ENCODE measurements around the gene C15orf39.
"Not testable (repeated sequence)": the region's sequence is repeated elsewhere in the genome, so short reads cannot be mapped to it uniquely, and the experiment has no call there.

Gene C15orf39

DNA sequence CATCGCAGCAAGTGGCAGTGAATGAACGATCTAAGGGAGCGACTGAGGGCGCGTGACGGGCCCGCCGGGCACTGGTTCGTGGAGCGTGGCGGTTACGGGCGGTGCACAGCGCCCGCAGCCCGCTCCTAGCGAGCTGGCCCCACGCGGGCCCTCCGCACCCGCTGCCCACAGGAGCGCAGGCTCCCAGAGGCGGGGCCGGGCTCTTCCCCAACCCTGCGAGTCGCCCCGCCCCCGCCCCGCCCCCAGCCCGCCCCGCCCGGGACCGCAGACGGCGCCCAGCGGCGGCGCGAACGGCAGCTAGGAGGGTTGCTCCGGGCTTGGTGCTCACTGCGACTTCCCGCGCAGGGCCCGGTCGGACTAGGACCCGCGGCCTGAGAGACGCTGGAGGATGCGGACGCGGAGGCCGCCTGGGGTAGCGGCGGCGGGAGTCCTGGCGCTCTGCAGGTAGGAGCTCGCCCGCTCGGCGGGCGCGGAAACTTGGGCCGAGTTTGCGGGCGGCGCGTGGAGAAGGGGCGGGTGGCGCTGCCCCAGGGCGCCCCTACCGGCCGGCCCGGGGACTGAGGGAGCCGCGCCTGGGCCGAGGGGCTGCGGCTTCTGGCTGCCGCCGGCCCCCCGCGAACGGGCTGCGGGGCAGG lies at the start of gene C15orf39:
Gene C15orf39 (plus strand): TSS at position 267 of the 635 bp plus-strand sequence. CDS start 4,167 bp downstream, outside the sequence.
- peak; percentile 2 for DNase-seq

DNA sequence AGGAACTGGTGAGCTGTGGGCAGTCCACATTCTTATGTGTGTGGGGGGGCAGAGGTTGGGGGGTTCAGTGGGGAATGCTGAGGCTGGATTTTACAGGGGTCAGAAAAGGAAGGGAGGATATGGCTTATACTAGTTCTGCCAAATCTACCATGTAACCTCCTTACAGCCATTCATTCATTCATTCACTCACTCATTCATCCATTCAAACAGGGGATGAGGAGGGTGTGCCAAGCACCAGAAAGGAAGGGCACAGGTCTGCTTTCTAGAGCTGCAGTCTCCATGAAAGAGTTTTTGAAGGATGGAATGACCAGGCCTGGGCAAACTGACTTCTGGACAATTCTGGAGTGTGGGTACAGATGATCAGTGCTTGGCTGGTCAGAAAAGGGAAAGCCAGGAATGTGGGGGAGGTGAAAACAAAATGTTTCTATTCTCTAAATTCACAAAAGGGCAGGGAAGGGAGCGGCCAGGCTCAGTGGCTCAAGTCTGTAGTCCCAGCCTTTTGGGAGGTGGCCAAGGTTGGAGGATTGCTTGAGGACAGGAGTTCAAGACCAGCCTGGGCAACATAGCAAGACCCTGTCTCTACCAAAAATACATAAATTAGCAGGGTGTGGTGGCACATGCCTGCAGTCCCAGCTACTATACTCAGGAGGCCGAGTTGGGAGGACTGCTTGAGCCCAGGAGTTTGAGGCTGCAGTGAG lies 49.2 kb upstream of the C15orf39 start:
- no peak for DNase-seq

DNA sequence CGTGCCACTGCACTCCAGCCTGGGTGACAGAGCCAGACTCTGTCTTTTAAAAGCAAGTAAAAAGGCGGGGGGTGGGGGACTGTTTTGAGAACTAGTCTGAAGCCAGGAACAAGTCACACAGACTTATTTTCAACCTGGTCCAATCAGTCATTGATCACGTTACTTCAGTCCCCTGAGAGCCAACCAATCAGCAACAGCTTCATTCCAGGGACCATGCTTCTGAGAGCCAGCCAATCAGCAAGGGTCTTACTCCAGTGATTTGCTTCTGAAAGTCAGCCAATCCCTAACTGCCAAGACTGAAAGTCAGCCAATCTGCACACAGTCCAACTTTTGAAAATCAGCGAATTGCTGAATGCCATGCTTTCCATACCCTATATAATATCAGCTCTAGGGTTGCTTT lies 48.6 kb upstream of the C15orf39 start:
- no peak for DNase-seq

DNA sequence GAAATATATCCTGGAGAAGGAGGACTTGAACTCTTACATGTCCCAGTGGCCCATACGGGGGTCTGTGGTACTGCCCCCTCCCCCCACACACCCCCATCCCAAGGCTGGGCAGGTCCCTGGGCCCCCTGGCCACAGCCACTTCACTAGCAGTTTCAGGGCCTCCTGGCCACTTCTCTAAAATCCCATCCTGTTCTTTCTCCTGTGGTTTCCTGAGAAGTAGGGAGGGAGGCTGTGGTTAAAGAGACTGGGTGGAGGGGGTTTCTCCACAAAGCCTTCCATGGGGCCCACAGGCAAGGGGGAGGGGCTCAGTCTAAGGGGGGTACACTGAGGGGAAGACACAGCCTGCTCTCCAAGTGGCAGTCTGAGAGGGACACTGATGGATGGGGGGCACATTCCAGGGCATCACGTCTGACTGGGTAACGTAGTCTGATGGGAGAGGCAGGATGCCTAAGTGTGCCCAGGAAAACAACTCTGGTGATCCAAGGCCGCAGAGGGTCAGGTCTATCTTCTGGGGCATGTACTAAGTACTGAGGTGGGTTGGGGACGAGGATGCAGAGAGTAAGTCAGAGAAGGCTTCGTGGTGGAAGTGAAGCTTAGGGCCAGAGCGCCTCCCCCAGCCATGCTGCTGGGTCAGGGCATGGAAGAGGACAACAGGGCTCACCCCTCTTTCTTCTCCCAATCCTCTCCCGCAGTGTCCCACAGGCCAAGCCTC lies 48.0 kb upstream of the C15orf39 start:
- DNase-seq: no peak

DNA sequence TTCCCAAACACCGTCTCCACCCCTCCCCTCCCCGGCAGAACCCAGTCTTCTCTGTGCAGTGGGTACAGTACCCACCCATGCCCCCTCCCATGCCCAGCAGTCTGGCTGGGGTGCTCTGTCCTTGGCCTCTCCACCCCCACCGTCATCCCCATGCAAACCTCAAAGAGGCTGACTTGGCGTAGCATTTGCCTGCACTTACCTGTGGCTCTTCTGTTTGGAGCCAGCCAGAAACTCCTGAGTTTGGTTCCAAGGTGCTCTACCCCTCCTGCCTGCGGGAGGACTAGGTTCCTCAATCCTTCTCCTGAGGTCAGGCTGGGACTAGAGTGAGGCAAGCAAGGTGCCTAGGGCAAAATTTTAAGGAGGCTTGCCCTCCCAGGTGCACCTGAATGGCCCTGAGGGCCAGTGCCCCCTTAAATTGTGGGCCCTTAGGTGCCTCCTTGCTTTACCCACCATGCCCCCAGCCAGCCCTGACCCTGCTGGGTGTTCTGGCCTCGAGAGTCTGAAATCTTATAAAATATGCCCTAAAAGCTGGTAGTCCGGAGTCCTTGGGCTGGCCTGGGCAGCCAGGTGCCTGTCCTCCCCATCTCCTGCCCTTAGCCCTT lies 47.1 kb upstream of the C15orf39 start:
- DNase-seq: no peak

DNA sequence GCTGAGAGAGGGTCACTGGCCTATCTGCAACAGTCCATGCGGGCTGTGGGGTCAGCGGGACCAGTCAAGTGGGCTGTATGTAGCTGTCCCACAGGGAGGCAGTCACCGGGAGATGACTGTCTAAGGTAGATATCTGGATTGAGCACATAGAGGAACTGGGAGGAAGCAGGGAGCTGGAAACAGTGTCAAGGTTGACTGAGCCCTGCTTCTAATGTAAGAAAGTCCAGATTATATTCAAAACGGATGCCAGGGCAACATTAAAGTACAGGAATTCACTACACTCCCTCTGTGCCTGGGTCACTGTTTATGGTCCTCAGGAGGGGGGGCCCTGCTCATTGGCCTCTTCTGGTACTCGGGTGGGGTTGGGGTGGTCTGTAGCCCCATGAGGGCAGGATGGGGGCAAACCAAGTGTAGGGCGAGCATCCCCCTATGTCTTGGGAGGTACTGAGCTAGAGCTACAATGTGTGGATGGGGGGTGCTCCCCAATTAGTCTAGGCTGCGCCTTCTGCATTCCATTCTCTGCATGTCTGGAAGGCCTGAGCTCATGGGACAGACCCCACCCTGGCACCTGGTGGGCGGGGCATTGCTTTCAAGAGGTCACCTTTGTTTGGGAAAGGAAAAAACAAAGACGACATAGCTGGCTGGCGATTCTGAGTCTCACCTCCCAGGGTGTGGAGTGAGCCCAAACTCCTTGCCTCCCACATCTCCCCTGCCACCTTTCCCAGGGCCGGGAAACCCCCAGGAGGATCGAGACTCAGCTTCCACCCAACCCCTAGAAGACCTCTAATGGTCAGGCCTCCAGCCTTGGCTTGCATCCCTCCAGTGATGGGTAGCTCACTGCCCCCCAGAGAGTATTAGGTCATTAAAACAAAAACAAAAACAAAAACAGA lies 45.1 kb upstream of the C15orf39 start:
- DNase-seq: no peak

DNA sequence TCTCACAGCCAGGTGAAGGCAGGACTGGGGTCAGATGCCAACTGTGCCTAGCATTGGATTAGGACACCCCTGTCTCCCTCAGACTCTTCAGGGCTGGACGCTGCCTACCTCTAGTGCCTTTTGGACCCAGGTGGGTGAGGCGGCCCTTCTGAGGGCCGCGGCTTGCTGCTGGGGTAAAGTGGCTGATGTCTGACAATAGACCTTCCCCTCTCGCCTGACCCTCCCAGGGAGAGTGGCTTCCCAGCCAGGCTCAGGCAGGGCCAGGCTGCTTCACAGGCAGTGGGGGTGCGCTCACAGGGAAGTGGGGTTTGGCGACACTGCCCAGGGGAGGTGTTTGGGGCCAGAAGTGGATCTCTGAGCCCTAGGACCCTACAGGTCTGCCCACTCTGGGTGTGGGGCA lies 43.3 kb upstream of the C15orf39 start:
- DNase-seq: no peak

DNA sequence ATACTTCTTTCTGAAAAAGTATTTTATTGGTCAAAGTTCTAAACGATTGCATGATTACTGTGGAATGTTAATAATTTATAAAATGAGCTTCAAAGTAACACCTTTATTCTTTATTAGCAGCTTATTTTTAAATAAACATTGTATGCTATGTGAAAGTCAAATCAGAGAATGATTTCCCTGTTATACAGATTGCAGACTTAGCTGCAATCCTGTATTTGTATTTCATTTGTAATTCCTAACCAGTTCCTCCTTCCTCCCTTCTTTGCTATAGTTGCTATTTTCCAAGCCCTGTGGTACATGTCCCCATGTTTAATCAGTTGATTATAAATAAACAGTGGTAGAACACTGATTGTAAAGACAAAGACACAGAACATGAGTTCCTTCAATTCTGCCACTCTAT lies 42.4 kb upstream of the C15orf39 start:
- DNase-seq: no peak

DNA sequence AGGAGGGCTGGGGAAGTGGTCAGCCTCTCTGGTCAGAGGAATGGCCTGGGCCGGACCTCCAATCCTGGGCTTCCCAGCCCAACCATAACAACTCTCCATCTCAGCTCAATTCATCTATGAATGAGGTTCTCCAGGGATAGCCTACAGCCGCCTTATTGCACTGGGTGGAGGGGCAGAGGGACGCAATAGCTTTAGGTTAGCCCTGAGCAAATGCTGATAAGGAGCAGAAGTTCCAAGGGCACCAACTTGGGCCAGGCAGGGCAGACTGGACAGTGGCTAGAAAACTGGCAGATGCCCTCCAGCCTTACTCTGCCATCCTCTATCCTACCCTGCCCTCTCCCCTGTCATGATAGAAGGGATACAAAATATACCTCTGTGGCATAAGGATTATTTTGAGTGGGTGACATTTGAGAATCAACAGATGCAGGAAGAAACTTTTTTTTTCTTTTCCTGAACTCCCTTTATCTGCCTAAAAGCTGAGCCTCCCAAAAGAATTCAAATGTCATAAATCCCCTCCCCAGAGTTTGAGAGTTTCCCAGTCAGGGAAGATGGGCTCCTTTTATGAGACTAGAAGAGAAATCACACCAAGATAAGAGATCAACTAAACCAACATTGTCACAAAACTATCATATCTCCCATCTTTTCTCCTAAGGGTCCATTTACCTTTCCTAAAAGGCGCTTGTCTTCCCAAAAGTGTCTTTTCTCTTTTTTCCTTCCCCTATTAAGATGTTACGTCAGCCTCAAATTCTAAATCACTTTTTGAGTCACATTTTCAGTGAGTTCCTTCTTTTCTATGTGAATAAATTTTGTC lies 40.4 kb upstream of the C15orf39 start:
- DNase-seq: no peak

DNA sequence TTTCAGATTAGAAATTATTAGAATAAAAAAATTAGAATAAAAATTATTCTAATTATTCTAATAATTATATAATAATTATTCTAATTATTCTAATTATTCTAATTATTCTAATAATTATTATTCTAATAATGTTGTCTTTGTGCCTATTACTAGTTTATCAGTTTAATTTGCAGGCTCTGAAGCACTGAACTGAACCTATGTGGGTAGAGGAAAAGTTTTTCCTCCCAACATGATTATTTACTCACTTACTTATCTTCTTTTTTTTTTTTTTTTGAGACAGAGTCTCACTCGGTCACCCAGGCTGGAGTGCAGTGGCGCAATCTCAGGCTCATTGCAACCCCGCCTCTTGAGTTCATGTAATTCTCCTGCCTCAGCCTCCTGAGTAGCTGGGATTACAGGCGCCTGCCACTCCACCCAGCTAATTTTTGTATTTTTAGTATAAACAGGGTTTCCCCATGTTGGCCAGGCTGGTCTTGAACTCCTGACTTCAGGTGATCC lies 39.7 kb upstream of the C15orf39 start:
- no peak for DNase-seq

DNA sequence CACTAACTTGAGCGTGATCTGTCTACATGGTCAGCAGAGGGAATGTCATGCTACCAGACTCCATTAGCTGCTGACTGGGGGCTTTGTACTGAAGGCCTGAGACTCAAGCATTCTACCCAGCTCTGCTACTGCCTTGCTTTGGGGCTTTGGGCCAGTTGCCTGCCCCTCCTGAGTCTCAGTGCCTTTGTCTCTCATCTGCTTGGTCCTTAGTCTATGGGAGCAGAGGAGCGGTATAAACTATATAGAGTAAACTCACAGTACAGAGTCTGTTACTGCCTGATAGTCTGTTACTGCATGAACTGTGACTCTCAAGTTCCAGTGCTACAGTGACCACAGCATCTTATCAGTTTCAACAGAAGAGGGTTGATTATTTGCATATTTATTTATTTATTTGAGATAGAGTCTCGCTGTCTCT lies 38.5 kb upstream of the C15orf39 start:
- no peak for DNase-seq

DNA sequence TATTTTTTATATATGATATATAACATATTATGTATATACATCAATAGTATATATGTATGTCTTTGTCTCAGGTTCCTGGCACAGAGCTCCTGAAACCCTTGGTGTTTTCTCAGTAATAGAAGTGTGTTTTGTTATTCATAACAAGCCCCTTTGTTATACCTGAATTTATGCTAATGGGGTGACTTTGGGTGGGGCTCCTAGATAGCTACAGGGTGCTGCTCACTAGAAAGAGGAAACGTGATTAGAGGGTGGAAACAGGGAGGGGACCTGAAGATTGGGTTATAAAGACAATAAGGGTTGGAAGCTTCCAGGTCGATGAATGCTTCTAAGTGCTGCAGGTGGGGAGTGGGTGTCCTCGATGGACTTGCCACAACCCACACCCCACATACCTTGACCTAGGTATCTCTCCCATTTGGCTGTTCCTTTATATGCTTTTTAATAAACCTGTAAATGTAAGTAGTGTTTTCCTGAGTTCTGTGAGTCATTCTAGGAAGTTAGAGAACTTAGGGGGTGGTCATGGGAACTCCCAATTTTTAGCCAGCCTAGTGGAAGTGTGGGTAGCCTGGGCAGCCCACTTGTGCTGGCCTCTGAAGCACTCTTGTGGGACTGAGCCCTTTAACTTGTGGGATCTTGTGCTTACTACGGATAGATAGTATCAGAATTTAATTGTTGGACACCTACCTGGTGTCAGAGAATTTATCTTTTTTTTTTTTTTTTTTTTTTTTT lies 36.9 kb upstream of the C15orf39 start:
- DNase-seq: no peak

DNA sequence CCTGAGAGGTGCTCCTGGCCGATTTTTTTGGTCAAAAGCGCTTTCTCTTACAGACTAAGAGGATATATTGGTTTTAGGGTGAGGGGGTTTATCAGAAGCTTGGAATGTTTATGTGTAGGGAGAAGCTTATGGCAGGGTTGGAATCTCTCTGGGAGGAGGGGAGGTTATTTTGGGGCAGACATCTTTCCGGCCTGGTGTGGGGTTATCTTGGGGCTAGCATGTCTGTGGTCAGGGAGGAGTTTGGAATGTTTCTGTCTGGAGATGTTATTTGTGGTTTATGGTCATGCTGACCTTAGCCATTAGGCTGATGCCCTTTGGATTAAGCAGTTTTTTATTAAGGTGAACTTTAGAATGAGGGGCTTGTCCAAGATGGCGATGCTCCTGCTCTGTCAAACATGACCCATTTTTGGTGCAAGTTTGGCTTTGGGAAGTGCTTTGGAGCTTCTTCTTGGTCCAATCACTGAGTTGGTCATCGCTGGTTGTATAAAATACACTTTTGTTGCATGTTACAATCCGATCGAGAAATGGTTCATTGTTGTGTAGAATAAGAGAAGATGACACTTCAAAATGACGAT lies 35.1 kb upstream of the C15orf39 start:
- not testable (repeated sequence) for DNase-seq

DNA sequence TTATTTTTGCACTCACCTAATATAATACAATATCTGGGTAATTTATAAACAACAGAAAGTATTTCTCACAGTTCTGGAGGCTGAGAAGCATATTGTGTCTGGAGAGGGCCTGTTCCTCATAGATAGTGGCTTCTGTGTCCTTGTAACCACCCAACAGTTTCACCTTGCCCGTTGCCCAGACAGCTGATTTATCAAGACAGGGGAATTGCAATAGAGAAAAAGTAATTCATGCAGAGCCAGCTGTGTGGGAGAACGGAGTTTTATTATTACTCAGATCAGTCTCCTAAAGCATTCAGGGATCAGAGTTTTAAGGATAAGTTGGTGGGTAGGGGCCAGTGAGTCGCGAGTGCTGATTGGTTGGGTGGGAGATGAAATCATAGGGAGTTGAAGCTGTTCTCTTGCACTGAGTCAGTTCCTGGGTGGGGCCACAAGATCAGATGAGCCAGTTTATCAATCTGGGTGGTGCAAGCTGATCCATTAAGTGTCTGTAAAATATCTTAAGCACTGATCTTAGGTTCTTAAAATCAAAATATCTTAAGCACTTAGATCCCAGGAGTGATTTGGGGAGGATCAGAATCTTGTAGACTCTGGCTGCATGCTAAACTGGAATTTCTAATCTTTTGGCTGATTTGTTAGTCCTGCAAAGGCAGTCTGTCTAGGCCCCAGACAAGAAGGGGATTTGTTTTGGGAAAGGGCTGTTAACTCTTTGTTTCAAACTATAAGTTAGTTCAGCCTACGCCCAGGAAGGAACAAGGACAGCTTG lies 33.9 kb upstream of the C15orf39 start:
- DNase-seq: no peak

DNA sequence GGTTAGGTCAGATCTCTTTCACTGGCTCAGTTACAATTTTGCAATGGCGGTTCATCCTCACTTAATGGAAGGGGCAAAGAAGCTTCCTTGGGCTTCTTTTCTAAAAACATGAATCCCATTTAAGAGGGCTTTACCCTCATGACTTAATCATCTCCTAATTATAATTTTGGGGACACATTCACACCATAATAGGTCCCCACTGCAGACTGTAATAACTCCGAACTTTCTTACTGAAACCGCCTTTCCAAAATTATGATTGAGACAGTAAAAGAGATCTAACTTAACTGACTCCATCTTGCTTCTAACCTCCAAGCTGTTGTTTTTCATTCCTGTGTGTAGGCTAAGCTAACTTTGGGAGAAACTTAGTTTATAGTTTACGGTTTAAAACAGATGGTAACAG lies 33.3 kb upstream of the C15orf39 start:
- DNase-seq: no peak

DNA sequence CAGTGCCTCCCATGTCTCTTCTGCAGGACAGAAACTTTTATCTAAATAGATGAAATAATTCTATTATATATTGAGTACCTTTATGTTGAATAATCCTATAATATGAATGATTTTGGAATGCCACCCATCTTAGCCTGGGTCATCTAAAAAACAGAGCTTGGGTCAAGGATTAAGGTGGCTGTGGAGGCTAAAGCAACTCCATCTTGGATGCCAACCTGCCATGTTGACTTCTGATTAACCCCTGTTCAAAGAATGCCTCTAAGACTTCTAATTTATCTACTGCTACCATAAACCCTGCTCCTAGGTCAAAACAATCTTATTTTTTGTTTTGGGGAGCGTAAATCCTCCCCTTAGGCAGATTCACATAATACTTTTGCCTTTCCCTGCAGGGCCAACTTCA lies 31.5 kb upstream of the C15orf39 start:
- no peak for DNase-seq

DNA sequence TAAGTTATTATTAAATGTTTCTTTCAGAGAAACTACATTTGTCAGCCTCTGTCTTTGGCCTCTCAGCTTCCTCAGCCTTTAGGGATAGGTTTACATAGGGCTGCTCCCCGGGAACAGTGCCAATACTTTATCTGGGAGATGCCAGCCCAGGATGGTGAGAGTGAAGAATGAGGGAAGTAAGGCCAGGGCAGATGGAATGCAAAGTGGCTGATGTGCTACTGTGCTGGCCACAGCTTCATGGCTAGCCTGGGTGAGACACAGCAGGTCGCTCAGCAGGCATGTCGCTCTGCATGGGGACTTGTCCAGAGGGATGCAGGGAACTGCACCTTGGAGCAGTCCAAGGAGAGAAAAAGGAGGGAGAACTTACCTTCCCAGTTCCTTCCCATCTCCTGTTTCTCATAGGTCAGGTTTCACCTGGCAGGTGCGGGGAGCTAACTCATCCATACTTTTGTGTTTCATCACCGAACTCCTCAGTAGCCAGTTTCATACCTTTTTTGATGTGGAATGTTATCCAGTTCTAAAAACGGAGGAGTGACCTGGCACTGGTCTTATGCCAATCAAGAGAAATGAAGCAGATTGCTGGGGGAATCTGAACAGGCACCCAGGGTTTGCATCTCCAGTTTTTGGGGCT lies 30.9 kb upstream of the C15orf39 start:
- DNase-seq: no peak

DNA sequence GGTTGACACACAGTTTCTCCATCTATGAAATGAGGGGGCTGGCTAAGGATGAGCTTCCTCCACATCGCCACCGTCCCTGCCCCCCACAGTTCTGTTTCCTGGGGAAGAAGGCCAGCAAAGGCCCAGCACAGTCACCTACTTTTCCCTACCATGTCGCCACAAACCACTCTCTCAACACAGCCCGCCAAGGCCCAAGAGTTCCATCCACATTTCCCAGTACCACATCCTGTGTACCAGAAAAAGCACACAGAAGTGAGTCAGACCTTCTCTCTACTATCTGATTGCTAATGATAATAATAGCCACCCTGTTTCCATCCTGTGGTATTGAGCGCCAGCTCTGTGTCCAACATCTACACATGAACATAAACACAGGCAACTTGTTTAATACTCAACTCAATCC lies 30.3 kb upstream of the C15orf39 start:
- no peak for DNase-seq

DNA sequence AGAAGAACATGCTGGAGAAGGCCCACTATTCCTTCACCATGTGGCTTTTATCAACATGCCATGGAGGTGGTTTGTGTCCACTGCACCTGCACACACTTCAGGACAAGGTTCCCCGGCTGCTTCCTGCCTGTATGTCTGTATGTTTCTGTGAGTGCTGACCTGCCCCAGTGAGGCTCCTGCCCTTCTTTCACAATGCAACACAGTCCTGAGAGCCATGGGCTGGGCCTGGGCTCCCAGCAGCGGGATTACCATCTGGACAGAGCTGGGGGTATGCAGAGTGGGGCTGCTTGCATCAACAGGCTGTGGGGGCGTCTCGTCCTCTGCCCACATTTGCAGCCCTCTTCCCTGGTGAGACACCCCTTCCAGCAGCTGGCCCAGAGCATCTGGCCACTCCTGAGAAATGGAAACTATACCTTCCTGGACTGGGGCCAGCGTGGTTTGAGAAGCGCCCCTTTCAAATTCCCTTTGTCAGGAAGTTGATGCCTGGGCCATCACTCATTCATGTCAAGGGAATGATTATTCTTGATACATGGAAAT lies 29.3 kb upstream of the C15orf39 start:
- no peak for DNase-seq

All from DMS79 treated with DMSO at 0.1 percent for 48 hours (cell line).